ENCODE results near the gene NTM. TPM values are rescaled to one million over a fixed set of nuclear protein-coding genes. Genes with fewer than 3 reads are reported as not detected.

NTM gene
- total RNA-seq, 1 experiment from 2014 or later = 9.9 TPM

DNA sequence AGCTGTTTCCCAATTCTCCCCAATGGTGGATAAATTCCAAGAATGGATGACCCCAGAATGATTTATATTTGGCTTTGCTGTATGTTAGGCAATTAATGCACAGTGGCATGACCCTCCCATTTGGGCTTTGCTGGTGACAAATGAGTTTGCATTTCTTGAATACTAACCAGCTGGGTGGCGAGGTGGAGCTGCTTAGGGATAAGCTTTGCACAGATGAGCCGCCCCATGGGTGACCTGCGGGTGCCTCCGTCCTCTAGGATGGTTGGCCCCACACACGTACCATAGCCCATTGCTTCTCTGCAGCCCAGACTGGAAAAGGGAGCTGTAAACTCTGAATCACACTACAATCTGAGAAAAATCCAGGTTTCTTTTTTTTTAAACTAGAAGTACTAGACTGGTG, 94.6 kb downstream of the NTM start:
- no peak overlapping the region for H2BK12ac ChIP-seq (ENCODE audit: insufficient read length, low read depth, low read length)
- no peak overlapping the region for H4K8ac ChIP-seq (replicated peaks; ENCODE audit: insufficient read length, low read depth, low read length)
- no peak overlapping the region for H2BK120ac ChIP-seq (ENCODE audit: low read depth, low read length, poor library complexity, severe bottlenecking)
- H3K9me3 ChIP-seq (ENCODE audit: control insufficient read depth, low read depth, low read length) = no peaks in the 10 kb centered on the region
- H3K27me3 ChIP-seq (ENCODE audit: insufficient read depth, low read length) = no peaks in the 10 kb centered on the region
- Mint-ChIP-seq H3K9me3 (no peaks in the 10 kb centered on the region; a peak in 1 of 5 replicates), H3K4me1 (peaks cover 22 to 31% of the 10 kb centered on the region in 2 experiments), H3K4me3 (no peak overlapping the region), H3K27ac (no peak overlapping the region), H3K36me3 (ENCODE audit: insufficient read depth in 1 of 3, low read depth in 3 of 3) (no peaks in the 10 kb centered on the region), H3K27me3 (ENCODE audit: low read depth) (no peaks in the 10 kb centered on the region; the same call in 1 of the 2 replicates)
- no peak overlapping the region for H3K23ac ChIP-seq (ENCODE audit: insufficient read length, low read depth, low read length)
- H2AK5ac ChIP-seq (ENCODE audit: insufficient read length, low read length) = no peak overlapping the region
- no peaks in the 10 kb centered on the region for H3K79me1 ChIP-seq (ENCODE audit: insufficient read depth, low read depth, low read length, poor library complexity, severe bottlenecking)
- no peak overlapping the region for H2BK15ac ChIP-seq (ENCODE audit: low read depth, low read length)
- H2AFZ ChIP-seq (ENCODE audit: low read length) = no peak overlapping the region
- no peaks in the 10 kb centered on the region for H3K79me2 ChIP-seq (ENCODE audit: insufficient read depth, low read length)
- 0 out of 2 replicates have a peak, but pooled peaks cover 3% of the 10 kb centered on the region for H3K4me1 ChIP-seq (ENCODE audit: insufficient read depth, low read length)
- no peak overlapping the region for H3K14ac ChIP-seq (ENCODE audit: insufficient read depth, low read length)
- H4K5ac ChIP-seq (ENCODE audit: insufficient read length, low read depth, low read length) = no peak overlapping the region
- no peaks in the 10 kb centered on the region for H4K20me1 ChIP-seq (ENCODE audit: control insufficient read depth, insufficient read depth, insufficient read length)
- H2BK20ac ChIP-seq (ENCODE audit: low read depth, low read length, poor library complexity, severe bottlenecking) = no peak overlapping the region
- H3K56ac ChIP-seq (ENCODE audit: insufficient read length, low read depth, low read length) = no peak overlapping the region
- no peak overlapping the region for H3K18ac ChIP-seq (ENCODE audit: insufficient read length, low read depth, low read length)
- H4K91ac ChIP-seq (ENCODE audit: insufficient read length, low read depth, low read length) = no peak overlapping the region
- H3K27ac ChIP-seq (ENCODE audit: insufficient read length, low read depth, low read length) = no peak overlapping the region
- no CpG with 5 or more reads among the region's 5 CpGs for WGBS (ENCODE audit: extremely low coverage, insufficient read length, low lambda C conversion rate)
- H2BK5ac ChIP-seq (ENCODE audit: insufficient read length, low read length) = no peak overlapping the region
- no peak overlapping the region for H3K9ac ChIP-seq (ENCODE audit: extremely low read depth, insufficient read length, low read length)
- no peak overlapping the region for H3T11ph ChIP-seq (ENCODE audit: low read length)
- no peak for DNase-seq
- no peak overlapping the region for H3K4ac ChIP-seq (ENCODE audit: low read depth, low read length)
- H3K4me2 ChIP-seq (ENCODE audit: insufficient read depth, insufficient read length, low read length) = no peak overlapping the region
- TF ChIP-seq, protein P1, sequence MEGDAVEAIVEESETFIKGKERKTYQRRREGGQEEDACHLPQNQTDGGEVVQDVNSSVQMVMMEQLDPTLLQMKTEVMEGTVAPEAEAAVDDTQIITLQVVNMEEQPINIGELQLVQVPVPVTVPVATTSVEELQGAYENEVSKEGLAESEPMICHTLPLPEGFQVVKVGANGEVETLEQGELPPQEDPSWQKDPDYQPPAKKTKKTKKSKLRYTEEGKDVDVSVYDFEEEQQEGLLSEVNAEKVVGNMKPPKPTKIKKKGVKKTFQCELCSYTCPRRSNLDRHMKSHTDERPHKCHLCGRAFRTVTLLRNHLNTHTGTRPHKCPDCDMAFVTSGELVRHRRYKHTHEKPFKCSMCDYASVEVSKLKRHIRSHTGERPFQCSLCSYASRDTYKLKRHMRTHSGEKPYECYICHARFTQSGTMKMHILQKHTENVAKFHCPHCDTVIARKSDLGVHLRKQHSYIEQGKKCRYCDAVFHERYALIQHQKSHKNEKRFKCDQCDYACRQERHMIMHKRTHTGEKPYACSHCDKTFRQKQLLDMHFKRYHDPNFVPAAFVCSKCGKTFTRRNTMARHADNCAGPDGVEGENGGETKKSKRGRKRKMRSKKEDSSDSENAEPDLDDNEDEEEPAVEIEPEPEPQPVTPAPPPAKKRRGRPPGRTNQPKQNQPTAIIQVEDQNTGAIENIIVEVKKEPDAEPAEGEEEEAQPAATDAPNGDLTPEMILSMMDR (conservative IDR thresholded peaks at IDR 0.05) = no peak
- no peaks in the 10 kb centered on the region for H3K23me2 ChIP-seq (ENCODE audit: insufficient read length, low read depth, low read length, poor library complexity, severe bottlenecking)
